Naive B cell (primary cell): ENCODE measurements around the gene OR4D11. TPM values are rescaled to one million over a fixed set of nuclear protein-coding genes. Genes with fewer than 3 reads are reported as not detected.
"Not testable (repeated sequence)": the region's sequence is repeated elsewhere in the genome, so short reads cannot be mapped to it uniquely, and the experiment has no call there.

Experiments used
- ATAC-seq, 2 donors: fragments of 150-1000 bp; cut with Tn5 transposase; 2 replicates each; pipeline ENCODE4 v1.10.0; 2021; ENCODE audit warnings: low read depth in 2 of 2, mild to moderate bottlenecking in 2 of 2, moderate library complexity in 2 of 2
- DNase-seq: peaks from one replicate; pipeline ENCODE4 v3.0.0; 2022
- H3K27ac Mint-ChIP-seq, 6 donors: one replicate each; pipeline ENCODE4 v1.8.0; 2020 to 2022; ENCODE audit warnings: mild to moderate bottlenecking in 6 of 6, mixed read lengths in 6 of 6, moderate library complexity in 5 of 6, inconsistent platforms in 2 of 6
- H3K27me3 Mint-ChIP-seq, 3 donors: one replicate each; pipeline ENCODE4 v1.8.0; 2021 to 2022; ENCODE audit warnings: mixed read lengths in 3 of 3, mild to moderate bottlenecking in 1 of 3
- H3K36me3 Mint-ChIP-seq, 2 donors: one replicate each; pipeline ENCODE4 v1.8.0; 2020 to 2022; ENCODE audit warnings: mixed read lengths in 2 of 2, inconsistent platforms in 1 of 2, mild to moderate bottlenecking in 1 of 2
- H3K4me1 Mint-ChIP-seq, 3 donors: one replicate each; pipeline ENCODE4 v1.8.0; 2020 to 2022; ENCODE audit warnings: mixed read lengths in 3 of 3, inconsistent platforms in 1 of 3, mild to moderate bottlenecking in 1 of 3, moderate library complexity in 1 of 3
- H3K4me3 Mint-ChIP-seq, 8 donors: one replicate each; pipeline ENCODE4 v1.8.0; 2020 to 2022; ENCODE audit warnings: mild to moderate bottlenecking in 8 of 8, mixed read lengths in 8 of 8, moderate library complexity in 8 of 8, inconsistent platforms in 2 of 8
- H3K9me3 Mint-ChIP-seq, 7 donors: one replicate each; pipeline ENCODE4 v1.8.0; 2020 to 2022; ENCODE audit warnings: mixed read lengths in 7 of 7, mild to moderate bottlenecking in 5 of 7, inconsistent platforms in 2 of 7, moderate library complexity in 1 of 7
- polyA plus RNA-seq, 6 donors: library from polyadenylated mRNA; unstranded; fragments of 300-500 nt; fragmentation: Illumina TruSeq; gene quantifications; one replicate each; pipeline ENCODE4 v1.2.3, GENCODE V29; 2021; ENCODE audit warnings: low read depth in 6 of 6

Gene OR4D11
- polyA plus RNA-seq: not detected

GRCh38 chr11:59503276-59503675 lies at the start of gene OR4D11:
Gene OR4D11, plus strand, starts transcription at chr11:59503576. Its CDS starts 0 bp downstream, at chr11:59503576.
- DNase-seq (no peak), ATAC-seq (no peak)
- Mint-ChIP-seq H3K9me3 (peaks cover 0 to 2% (median 0%) of the 10 kb centered on the region in 7 donors), H3K27ac (peak within 1 kb of the TSS in 1 of 6 donors; percentile 80), H3K36me3 (peaks cover 0 to 6% of the 10 kb centered on the region in 2 donors), H3K4me3 (no peak within 1 kb of the TSS), H3K27me3 (peaks cover 0 to 19% (median 8%) of the 10 kb centered on the region in 3 donors), H3K4me1 (peaks cover 0 to 3% (median 0%) of the 10 kb centered on the region in 3 donors)

DNA sequence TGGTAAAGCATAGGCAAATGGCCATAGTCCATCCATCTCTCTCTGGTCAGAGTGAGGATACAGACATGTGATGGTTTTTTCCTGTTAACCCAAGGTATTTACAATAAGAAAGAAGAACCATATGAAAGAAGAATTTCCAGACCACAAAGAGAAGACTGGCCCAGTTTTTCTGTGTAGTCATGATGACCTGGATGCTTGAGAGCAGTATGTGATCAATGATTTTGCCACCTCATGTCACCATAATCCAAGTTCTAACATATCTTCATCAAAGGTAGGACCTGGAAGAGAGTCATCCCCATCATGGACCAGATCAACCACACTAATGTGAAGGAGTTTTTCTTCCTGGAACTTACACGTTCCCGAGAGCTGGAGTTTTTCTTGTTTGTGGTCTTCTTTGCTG lies 46.7 kb upstream of the OR4D11 start, which contains the start of gene OR4D6:
OR4D6 (plus strand) TSS at position 301 of the 400 bp plus-strand sequence; CDS start at position 301, 0 bp downstream.
- DNase-seq (no peak), ATAC-seq (no peak)
- Mint-ChIP-seq H3K27ac (peak within 1 kb of the TSS in 1 of 6 donors; percentile 21), H3K27me3 (peaks cover 8 to 24% (median 17%) of the 10 kb centered on the region in 3 donors), H3K9me3 (no peaks in the 10 kb centered on the region), H3K36me3 (peaks cover 0 to 5% of the 10 kb centered on the region in 2 donors), H3K4me1 (no peaks in the 10 kb centered on the region), H3K4me3 (no peak within 1 kb of the TSS)

- H3K27me3 Mint-ChIP-seq: peaks cover 22 to 36% (median 27%) of the 10 kb centered on the region in 3 donors
- no peaks in the 10 kb centered on the region for H3K4me1 Mint-ChIP-seq
- H3K4me3 Mint-ChIP-seq: no peak overlapping the region
- DNase-seq: no peak
- ATAC-seq: no peak
- H3K9me3 Mint-ChIP-seq: peaks cover 0 to 8% (median 0%) of the 10 kb centered on the region in 7 donors
- H3K36me3 Mint-ChIP-seq: peaks cover 0 to 5% of the 10 kb centered on the region in 2 donors
- no peak overlapping the region for H3K27ac Mint-ChIP-seq
Measured at GRCh38 chr11:59459916-59460315, 43.5 kb upstream of the OR4D11 start.

GRCh38 chr11:59463190-59463641 lies 40.2 kb upstream of the OR4D11 start:
- no peak overlapping the region for H3K4me3 Mint-ChIP-seq
- H3K36me3 Mint-ChIP-seq: no peaks in the 10 kb centered on the region
- H3K9me3 Mint-ChIP-seq: peaks cover 0 to 9% (median 4%) of the 10 kb centered on the region in 7 donors
- DNase-seq (no peak), ATAC-seq (no peak)
- H3K4me1 Mint-ChIP-seq: no peaks in the 10 kb centered on the region
- no peak overlapping the region for H3K27ac Mint-ChIP-seq
- H3K27me3 Mint-ChIP-seq: peaks cover 8 to 40% (median 27%) of the 10 kb centered on the region in 3 donors

GRCh38 chr11:59473015-59473414 lies 30.4 kb upstream of the OR4D11 start, which contains the start of gene OR4D10:
Gene OR4D10, plus strand, starts transcription at chr11:59473315. Its CDS starts 4,115 bp downstream, at chr11:59477430.
- peaks cover 5 to 13% (median 10%) of the 10 kb centered on the region in 3 donors for H3K4me1 Mint-ChIP-seq
- ATAC-seq (no peak), DNase-seq (no peak)
- H3K9me3 Mint-ChIP-seq: no peaks in the 10 kb centered on the region
- no peak within 1 kb of the TSS for H3K27ac Mint-ChIP-seq
- H3K36me3 Mint-ChIP-seq: no peaks in the 10 kb centered on the region
- H3K4me3 Mint-ChIP-seq: no peak within 1 kb of the TSS
- H3K27me3 Mint-ChIP-seq: peaks cover 8 to 21% (median 15%) of the 10 kb centered on the region in 3 donors

DNA sequence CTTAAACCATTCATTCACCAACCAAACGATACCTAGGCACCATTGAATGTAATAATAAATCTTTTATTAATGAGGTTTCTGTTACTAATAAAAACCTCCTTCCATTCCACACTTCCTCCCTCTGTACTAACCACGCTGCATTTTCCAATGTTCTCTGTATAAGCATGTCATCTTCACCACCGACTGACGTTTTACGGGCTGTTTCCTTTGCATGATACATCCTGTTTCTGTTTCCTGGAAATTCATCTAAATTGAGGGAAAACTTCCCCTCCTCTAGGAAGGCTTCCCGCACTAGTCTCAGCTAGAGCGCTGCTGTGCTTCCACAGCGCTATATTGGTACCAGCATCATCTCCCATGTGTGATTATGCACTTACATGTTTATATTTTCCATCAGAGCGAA lies 28.2 kb upstream of the OR4D11 start:
- Mint-ChIP-seq H3K4me3 (no peak overlapping the region), H3K36me3 (no peaks in the 10 kb centered on the region), H3K27me3 (peaks cover 9 to 17% (median 15%) of the 10 kb centered on the region in 3 donors), H3K4me1 (peaks cover 5 to 13% (median 10%) of the 10 kb centered on the region in 3 donors), H3K9me3 (no peaks in the 10 kb centered on the region), H3K27ac (no peak overlapping the region)
- no peak for ATAC-seq
- DNase-seq: no peak

GRCh38 chr11:59479906-59480305 lies 23.5 kb upstream of the OR4D11 start:
- H3K36me3 Mint-ChIP-seq: no peaks in the 10 kb centered on the region
- peaks cover 5 to 13% (median 10%) of the 10 kb centered on the region in 3 donors for H3K4me1 Mint-ChIP-seq
- no peak for DNase-seq
- no peak for ATAC-seq
- no peak overlapping the region for H3K4me3 Mint-ChIP-seq
- H3K9me3 Mint-ChIP-seq: no peaks in the 10 kb centered on the region
- H3K27me3 Mint-ChIP-seq: peaks cover 5 to 11% (median 8%) of the 10 kb centered on the region in 3 donors
- no peak overlapping the region for H3K27ac Mint-ChIP-seq

DNA sequence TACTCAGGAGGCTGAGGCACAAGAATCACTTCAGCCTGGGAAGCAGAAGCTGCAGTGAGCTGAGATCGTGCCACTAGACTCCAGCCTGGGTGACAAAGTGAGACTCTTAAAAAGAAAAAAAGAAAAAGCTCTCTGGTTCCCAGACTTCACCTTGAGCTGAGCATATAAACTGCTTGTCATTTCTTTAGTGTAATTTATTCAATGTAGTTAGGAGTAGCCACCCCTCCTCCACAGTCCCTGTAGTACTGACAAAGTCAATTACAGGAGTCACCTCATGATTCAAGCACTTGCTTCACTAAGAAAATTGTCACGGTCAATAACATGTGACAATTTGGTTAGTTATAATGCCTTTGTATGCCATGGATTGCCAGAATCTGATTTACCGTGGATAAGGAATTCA lies 23.0 kb upstream of the OR4D11 start:
- DNase-seq (no peak), ATAC-seq (no peak)
- peaks cover 7 to 11% (median 8%) of the 10 kb centered on the region in 3 donors for H3K27me3 Mint-ChIP-seq
- H3K9me3 Mint-ChIP-seq: no peaks in the 10 kb centered on the region
- H3K4me3 Mint-ChIP-seq: no peak overlapping the region
- H3K4me1 Mint-ChIP-seq: peaks cover 5 to 13% (median 10%) of the 10 kb centered on the region in 3 donors
- no peak overlapping the region for H3K27ac Mint-ChIP-seq
- H3K36me3 Mint-ChIP-seq: no peaks in the 10 kb centered on the region

GRCh38 chr11:59501931-59502330 lies 1.4 kb upstream of the OR4D11 start:
- no peak overlapping the region for H3K4me3 Mint-ChIP-seq
- no peak for ATAC-seq
- peaks cover 0 to 3% (median 0%) of the 10 kb centered on the region in 3 donors for H3K4me1 Mint-ChIP-seq
- peaks cover 0 to 6% of the 10 kb centered on the region in 2 donors for H3K36me3 Mint-ChIP-seq
- H3K27ac Mint-ChIP-seq: no peak overlapping the region
- no peak for DNase-seq
- peaks cover 0 to under 1% (median 0%) of the 10 kb centered on the region in 7 donors for H3K9me3 Mint-ChIP-seq
- peaks cover 0 to 26% (median 8%) of the 10 kb centered on the region in 3 donors for H3K27me3 Mint-ChIP-seq

GRCh38 chr11:59510941-59511589 lies 7.7 kb downstream of the OR4D11 start, which contains the start of gene OR4D9:
Gene OR4D9, plus strand, starts transcription at chr11:59511539. Its CDS starts 3,374 bp downstream, at chr11:59514913.
- Mint-ChIP-seq H3K27me3 (peaks cover 9 to 19% (median 9%) of the 10 kb centered on the region in 3 donors), H3K4me1 (peaks cover 3 to 10% (median 3%) of the 10 kb centered on the region in 3 donors), H3K27ac (peak within 1 kb of the TSS in 2 of 6 donors; percentile 50 to 70), H3K9me3 (peaks cover 0 to 2% (median 0%) of the 10 kb centered on the region in 7 donors), H3K36me3 (no peaks in the 10 kb centered on the region), H3K4me3 (no peak within 1 kb of the TSS)
- peak in 1 of 2 donors; percentile 30 for ATAC-seq
- no peak for DNase-seq

DNA sequence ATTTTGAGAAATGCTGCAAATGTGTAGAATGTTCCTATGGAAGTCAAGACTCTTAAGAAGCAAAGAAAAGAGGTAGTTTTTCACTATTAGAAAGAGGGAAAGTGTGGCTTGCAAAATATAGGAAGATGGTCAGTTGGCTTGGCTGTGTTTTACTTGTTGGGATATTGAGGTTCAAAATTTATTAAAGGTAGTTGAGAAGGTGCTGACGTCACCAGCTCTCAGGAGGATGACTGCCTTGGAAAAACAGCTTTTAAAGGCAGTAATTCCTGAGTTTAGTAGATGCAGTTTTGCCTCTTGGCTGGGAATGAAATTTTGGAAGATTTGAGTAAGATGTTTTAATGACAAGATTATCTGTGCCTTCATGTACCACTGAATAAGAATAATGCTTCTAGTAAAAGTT lies 8.3 kb downstream of the OR4D11 start:
- Mint-ChIP-seq H3K27ac (peak overlapping the region in 1 of 6 donors; percentile 70), H3K36me3 (no peaks in the 10 kb centered on the region), H3K4me1 (peaks cover 3 to 10% (median 3%) of the 10 kb centered on the region in 3 donors), H3K4me3 (no peak overlapping the region), H3K27me3 (peaks cover 9 to 19% (median 9%) of the 10 kb centered on the region in 3 donors), H3K9me3 (peaks cover 0 to 2% (median 0%) of the 10 kb centered on the region in 7 donors)
- DNase-seq: no peak
- no peak for ATAC-seq

GRCh38 chr11:59520139-59520538 lies 16.8 kb downstream of the OR4D11 start:
- not testable (repeated sequence) for DNase-seq, H3K4me3 Mint-ChIP-seq, H3K4me1 Mint-ChIP-seq, ATAC-seq, H3K27ac Mint-ChIP-seq, H3K9me3 Mint-ChIP-seq, H3K36me3 Mint-ChIP-seq
- H3K27me3 Mint-ChIP-seq: peaks cover 0 to 12% (median 0%) of the 10 kb centered on the region in 3 donors

DNA sequence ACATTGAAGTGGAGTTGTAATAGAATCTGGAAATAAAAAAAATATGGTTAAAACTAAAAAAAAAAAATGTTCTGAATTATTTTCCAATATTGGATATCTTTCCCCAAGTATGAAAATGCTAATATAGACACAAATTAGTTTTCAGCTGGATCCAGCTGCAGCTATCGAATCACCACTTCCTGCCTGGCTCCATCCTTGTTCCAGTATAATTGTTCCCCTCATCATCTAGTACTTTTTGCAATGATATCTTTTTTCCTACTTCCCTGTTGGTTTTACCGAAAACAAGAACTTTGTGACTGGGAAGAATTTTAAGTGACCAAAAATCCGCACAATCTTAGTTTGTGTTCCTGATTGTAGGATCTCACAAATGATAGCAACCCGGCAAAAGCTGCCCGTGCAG lies 17.4 kb downstream of the OR4D11 start:
- H3K27ac Mint-ChIP-seq: no peak overlapping the region
- ATAC-seq (no peak), DNase-seq (no peak)
- peaks cover 0 to 9% (median 0%) of the 10 kb centered on the region in 3 donors for H3K27me3 Mint-ChIP-seq
- H3K4me3 Mint-ChIP-seq: no peak overlapping the region
- no peaks in the 10 kb centered on the region for H3K36me3 Mint-ChIP-seq
- no peaks in the 10 kb centered on the region for H3K9me3 Mint-ChIP-seq
- H3K4me1 Mint-ChIP-seq: no peaks in the 10 kb centered on the region

- Mint-ChIP-seq H3K9me3 (no peaks in the 10 kb centered on the region), H3K27ac (no peak overlapping the region), H3K27me3 (peaks cover 0 to 9% (median 0%) of the 10 kb centered on the region in 3 donors), H3K4me3 (no peak overlapping the region), H3K4me1 (no peaks in the 10 kb centered on the region), H3K36me3 (no peaks in the 10 kb centered on the region)
- DNase-seq: no peak
- ATAC-seq: no peak
Measured at GRCh38 chr11:59523541-59523940, 20.2 kb downstream of the OR4D11 start.
